Measurements from ENCODE around the gene GRK5. TPM values are rescaled to one million over a fixed set of nuclear protein-coding genes. Genes with fewer than 3 reads are reported as not detected.

GRK5 gene
- total RNA-seq, 1 donor from 2014 or later: 68.7 TPM

DNA sequence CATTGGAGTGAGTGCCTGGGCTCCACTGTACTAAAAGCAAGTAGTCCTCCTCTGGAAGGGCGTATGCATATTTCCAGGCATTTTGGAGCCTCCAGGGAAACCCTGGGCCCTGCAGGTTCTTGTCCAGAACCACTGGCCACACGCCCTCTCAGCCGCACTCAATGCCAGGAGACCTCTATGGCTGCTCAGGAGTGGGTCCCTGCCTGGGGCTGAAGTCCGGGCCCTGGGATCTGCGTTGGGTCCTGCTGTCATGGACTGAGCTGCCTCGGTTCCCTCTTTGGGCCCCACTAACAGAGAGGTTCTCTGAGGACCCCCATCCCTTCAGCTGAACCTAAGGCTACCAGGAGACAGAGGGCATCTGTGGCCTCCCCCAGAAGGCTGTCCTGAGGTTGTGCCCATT, 58.3 kb downstream of the GRK5 start:
- Histone ChIP-seq H3K36me3 (no peaks in the 10 kb centered on the region), H3K27me3 (ENCODE audit: low read depth) (no peaks in the 10 kb centered on the region), H3K27ac (peak overlapping the region; percentile 49), H3K4me3 (no peak overlapping the region), H3K4me1 (peaks cover 72% of the 10 kb centered on the region), H3K9me3 (no peaks in the 10 kb centered on the region)
- ATAC-seq (no peak), DNase-seq (no peak)
- intact Hi-C loops (cut with DNase I): no loop called here
- TF ChIP-seq, protein P1, sequence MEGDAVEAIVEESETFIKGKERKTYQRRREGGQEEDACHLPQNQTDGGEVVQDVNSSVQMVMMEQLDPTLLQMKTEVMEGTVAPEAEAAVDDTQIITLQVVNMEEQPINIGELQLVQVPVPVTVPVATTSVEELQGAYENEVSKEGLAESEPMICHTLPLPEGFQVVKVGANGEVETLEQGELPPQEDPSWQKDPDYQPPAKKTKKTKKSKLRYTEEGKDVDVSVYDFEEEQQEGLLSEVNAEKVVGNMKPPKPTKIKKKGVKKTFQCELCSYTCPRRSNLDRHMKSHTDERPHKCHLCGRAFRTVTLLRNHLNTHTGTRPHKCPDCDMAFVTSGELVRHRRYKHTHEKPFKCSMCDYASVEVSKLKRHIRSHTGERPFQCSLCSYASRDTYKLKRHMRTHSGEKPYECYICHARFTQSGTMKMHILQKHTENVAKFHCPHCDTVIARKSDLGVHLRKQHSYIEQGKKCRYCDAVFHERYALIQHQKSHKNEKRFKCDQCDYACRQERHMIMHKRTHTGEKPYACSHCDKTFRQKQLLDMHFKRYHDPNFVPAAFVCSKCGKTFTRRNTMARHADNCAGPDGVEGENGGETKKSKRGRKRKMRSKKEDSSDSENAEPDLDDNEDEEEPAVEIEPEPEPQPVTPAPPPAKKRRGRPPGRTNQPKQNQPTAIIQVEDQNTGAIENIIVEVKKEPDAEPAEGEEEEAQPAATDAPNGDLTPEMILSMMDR (IDR thresholded peaks at IDR 0.05): no peak

DNA sequence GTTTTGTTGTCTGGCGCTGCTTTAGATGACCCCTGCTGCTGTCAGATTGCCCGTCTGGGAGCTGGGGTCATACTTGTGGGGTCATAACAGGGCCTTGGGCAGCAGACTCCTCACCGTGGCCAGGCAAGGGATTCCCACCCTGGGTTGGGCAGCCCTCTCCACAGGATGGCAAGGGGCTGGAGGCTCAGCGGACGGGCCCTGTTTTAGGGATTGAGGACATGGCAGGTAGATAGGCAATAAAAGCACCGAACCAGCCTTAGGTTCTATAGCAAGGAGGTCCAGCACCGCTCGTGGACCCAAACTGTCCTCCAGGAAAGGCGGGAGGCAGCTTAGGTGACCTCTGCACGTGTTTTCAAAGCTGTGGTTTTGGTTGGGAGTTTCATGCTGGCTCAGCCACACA, 60.0 kb downstream of the GRK5 start:
- Histone ChIP-seq H3K4me3 (no peak overlapping the region), H3K27ac (peak overlapping the region; percentile 6), H3K4me1 (peaks cover 85% of the 10 kb centered on the region), H3K36me3 (no peaks in the 10 kb centered on the region), H3K9me3 (no peaks in the 10 kb centered on the region), H3K27me3 (ENCODE audit: low read depth) (no peaks in the 10 kb centered on the region)
- TF ChIP-seq, protein P1 (IDR thresholded peaks at IDR 0.05): no peak
- DNase-seq (no peak), ATAC-seq (no peak)
- intact Hi-C loops (cut with DNase I): no loop called here

DNA sequence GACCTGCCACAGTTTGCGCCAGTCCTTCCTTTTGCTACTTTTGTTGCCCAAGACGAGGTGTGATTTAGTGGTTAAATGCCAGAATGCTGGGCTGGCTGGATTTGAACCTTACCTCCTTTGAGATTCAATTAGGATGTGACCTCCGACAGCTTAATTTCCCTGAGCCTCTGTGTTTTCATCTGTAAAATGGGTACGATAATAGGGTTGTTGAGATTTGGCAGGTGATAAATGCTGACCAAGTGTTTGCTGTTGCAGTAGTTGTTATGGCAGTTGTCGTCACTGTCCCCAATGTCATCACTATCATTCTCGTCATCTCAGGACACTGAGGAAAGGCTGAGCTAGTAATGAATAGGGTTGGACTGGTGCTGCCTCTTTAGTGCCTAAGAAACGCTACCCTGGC, 61.1 kb downstream of the GRK5 start:
- Histone ChIP-seq H3K4me3 (no peak overlapping the region), H3K27me3 (ENCODE audit: low read depth) (no peaks in the 10 kb centered on the region), H3K4me1 (peaks cover 87% of the 10 kb centered on the region), H3K27ac (peak overlapping the region; percentile 83), H3K9me3 (no peaks in the 10 kb centered on the region), H3K36me3 (no peaks in the 10 kb centered on the region)
- DNase-seq (no peak), ATAC-seq (no peak)
- TF ChIP-seq, protein P1 (IDR thresholded peaks at IDR 0.05): no peak
- intact Hi-C loops (cut with DNase I): no loop called here

DNA sequence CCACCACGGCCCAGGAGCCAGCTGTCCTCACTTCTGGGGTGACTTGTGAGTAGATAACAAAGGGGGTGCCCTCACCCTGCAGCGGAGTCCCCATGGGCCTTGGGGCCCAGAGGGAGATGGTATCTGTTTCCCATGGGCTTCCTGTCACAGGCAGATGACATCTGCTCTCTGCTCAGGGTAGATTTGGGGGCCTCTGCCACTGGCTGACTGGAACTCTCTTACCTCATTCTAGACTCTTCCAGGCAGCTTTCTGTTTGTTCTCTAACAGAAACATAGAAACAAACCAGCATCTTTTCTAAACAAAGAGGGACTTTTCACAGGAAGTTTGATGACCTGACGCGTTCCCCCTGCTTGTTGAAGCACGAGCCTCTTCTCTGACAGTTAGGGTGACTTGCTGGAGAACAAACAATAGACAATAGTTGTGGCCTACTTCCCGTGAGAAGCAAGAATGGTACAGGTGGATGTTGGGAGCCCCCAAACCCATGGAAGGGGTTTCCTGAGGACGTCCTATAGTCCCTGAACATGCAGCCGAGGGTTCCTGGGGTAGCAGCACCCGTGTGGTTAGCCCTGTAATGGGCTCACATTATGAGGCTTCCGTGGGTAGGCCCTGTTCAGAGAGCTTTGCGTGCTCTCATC, 61.6 kb downstream of the GRK5 start:
- Histone ChIP-seq H3K27ac (peak overlapping the region; percentile 83), H3K36me3 (no peaks in the 10 kb centered on the region), H3K4me3 (no peak overlapping the region), H3K27me3 (ENCODE audit: low read depth) (no peaks in the 10 kb centered on the region), H3K9me3 (no peaks in the 10 kb centered on the region), H3K4me1 (peaks cover 87% of the 10 kb centered on the region)
- ATAC-seq (peak; percentile 5 to 15), DNase-seq (no peak)
- TF ChIP-seq, protein P1 (IDR thresholded peaks at IDR 0.05): no peak
- intact Hi-C loops (cut with DNase I): no loop called here

DNA sequence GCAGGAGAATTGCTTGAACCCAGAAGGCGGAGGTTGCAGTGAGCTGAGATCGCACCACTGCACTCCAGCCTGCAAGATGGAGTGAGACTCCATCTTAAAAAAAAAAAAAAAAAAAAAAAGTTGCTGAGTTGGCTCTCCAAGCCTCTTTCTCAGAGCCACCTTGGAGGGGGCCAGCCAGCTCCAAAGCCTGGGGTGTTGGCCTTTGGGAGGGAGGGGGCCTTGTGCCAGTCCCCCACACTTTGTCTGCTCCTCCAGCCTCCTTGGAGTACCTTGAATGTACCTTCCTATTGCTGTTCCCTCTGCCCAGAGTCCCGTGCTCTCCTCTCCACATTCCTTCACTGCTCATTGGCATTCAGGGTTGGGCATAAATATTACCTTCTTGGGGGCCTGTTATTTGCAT, 62.4 kb downstream of the GRK5 start:
- no peak for DNase-seq
- TF ChIP-seq, protein P1 (IDR thresholded peaks at IDR 0.05): no peak
- Histone ChIP-seq H3K9me3 (no peaks in the 10 kb centered on the region), H3K27me3 (ENCODE audit: low read depth) (no peaks in the 10 kb centered on the region), H3K4me1 (peaks cover 87% of the 10 kb centered on the region), H3K36me3 (no peaks in the 10 kb centered on the region), H3K4me3 (no peak overlapping the region), H3K27ac (peak overlapping the region; percentile 83)
- intact Hi-C loops (cut with DNase I): no loop called here
- ATAC-seq: no peak
